ENCODE data around the gene COLEC11.
"Not testable (repeated sequence)": the region's sequence is repeated elsewhere in the genome, so short reads cannot be mapped to it uniquely, and the experiment has no call there.

Gene COLEC11

DNA sequence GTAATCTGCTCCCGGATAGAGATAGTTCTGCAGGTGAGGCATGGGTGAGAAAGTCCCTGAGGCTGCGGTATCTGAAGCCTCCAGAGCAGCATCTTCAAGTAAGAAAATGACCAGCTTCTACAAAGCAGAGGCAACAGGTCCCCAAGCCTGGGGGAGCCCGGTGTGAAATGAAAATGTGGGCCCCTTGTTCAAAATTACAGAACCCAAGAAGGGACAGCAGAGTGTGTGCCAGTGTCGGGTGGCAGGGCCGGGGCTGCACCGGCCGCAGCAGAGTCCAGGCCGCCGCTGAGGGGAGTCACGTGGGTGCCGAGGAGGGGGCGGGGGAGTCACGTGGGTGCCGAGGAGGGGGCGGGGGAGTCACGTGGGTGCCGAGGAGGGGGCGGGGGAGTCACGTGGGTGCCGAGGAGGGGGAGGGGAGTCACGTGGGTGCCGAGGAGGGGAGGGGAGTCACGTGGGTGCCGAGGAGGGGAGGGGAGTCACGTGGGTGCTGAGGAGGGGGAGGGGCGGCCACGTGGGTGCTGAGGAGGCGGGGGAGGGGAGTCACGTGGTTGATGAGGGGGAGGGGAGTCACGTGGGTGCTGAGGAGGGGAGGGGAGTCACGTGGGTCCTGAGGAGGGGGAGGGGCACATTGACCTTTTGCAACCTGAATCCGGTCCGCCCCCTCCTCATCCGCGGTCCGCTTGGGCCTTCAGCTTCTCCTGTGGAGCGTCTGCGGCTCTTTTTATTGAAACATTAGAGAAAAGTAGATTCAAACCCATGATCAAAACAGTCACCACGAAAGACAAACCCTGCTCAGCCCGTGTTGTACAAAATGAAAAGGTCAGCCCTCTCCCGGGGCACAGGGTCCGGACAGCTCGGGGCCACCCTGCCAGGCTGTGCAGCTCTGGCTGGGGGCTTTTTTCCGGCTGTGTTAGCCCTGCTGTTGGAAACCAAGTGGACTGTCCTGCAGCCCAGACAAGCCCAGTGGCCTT lies 10.4 kb downstream of the COLEC11 start:
- DNase-seq (ENCODE audit: low read depth in 2 of 2), result peak in 1 of 2 donors; percentile 20

DNA sequence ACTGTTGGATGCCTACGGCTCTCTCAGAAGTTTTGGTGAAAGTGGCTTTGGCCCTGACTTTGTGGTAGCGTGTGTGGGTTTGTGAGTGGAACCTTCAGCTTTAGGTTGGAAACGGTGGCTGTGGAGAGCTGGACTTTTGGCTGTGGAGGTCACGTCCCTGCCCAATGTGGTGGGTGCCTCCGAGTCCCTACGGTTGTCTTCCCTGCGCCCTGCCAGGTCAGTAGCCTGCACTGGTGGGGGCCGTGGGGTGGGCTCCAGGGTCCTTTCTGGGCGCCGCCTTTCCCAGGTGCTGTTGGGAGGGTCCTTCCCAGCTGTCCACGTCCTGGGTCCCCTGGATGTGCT lies 11.1 kb downstream of the COLEC11 start:
- no peak for DNase-seq (ENCODE audit: low read depth in 2 of 2)

DNA sequence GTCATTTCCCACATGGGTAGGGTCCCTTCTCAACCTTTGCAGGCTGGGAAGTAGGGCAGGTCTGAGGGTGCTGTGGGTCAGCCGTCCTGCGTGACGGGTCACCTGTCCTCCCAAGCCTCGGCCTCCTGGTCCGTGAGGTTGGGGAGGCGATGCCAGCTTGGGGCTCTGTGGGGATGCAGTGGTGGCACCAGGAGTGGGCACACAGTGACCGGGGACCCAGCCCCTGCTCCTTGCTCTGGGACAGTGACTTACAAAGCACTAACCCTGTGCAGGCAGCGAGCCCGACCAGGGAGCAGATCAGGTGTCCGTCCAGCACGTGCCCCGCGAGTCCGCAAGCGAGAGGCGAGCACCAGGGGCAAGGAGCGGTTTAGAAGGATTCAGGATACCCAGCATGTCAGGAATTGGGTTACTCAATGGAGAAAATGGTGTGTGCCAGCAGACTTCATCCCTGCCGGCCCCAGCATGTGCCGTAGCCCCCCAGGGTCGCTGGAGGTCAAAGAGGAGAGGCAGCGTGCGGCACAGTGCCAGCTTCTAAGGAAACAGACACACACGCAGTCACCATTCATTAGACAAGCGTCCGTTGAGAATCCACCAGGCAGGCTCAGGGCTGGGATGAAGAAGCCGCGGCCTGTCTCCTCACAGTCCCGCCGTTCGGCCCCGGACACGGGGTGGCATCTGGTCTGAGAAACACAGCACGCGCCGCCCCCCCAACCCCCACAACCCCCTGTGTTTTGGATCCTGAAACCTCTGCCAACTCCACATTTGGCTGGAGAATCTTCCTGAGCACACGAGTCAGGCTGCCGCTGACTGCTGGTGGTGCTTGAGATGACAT lies 11.7 kb downstream of the COLEC11 start:
- no peak for DNase-seq (ENCODE audit: low read depth in 2 of 2)

DNA sequence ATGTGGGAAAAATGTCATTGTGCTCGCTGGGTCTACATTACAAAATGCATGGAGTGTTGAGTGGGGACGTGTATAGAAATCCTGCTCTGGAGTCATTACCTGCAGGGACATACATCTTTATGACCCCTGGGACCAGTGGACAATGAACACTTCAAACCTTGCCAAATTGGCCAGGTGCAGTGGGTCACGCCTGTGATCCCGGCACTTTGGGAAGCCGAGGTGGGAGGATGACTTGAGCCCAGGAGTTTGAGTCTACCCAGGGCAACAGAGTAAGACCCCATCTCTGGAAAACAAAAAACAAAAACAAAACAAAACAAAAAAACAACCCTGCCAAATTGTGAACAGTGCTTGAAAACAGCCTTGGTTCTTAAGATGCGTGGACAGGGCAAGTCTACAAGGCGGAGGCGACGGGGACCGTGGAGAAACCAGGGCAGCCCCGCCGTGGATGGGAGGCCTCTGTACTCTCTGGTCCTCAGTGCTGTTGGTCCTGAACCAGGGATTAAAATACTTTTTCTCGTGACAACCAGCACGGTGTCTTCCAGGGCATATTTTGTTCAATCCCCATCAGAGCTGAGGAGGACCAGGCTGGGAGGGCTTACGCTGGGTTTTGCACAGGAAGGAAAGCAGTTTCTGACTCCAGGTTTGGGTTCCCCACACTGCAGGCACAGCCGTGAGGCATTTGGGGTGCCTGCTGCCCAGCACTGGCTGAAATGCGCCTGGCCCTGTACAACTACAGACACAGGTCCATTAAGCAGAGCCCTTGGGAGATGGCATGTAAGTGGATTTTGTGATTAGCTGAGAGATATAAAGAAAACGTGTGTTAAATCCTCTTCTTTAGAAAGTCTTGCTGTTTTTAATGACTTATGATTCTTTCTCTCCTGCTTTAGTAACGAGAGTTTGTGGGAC lies 13.7 kb downstream of the COLEC11 start:
- no peak for DNase-seq (ENCODE audit: low read depth in 2 of 2)

DNA sequence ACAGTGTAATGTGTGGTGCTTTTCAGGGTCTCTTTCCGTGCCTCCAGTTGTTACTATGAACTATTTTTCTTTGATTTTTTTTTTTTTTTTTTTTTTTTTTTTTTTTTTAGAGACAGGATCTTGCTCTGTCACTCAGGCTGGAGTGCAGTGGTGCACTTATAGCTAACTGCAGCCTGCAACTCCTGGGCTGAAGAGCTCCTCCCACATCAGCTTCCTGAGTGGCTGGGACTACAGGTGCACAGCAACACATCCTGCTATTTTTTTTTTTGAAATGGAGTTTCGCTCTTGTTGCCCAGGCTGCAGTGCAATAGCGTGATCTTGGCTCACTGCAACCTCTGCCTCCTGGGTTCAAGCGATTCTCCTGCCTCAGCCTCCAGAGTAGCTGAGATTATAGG lies 14.4 kb downstream of the COLEC11 start:
- not testable (repeated sequence) for DNase-seq (ENCODE audit: low read depth in 2 of 2)

DNA sequence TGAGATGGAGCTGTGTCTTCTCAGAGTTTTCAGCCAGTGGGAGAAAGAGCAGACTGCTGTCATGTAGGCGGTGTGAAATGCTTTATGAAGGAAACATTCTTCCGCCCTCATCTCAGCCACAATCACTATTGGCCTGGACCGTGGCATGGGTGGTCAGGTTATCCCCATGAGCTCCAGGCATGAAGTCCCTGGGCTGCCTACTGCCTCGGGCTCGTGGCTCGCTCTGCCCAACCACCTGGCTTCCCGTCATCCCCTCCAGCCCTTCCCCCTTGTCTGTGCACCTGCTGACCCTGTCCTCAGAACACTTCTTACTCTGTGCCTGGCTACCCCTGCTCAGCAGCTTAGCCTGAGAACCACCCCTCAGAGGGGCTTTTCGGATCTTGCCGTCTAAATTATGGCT lies 15.5 kb downstream of the COLEC11 start:
- no peak for DNase-seq (ENCODE audit: low read depth in 2 of 2)

DNA sequence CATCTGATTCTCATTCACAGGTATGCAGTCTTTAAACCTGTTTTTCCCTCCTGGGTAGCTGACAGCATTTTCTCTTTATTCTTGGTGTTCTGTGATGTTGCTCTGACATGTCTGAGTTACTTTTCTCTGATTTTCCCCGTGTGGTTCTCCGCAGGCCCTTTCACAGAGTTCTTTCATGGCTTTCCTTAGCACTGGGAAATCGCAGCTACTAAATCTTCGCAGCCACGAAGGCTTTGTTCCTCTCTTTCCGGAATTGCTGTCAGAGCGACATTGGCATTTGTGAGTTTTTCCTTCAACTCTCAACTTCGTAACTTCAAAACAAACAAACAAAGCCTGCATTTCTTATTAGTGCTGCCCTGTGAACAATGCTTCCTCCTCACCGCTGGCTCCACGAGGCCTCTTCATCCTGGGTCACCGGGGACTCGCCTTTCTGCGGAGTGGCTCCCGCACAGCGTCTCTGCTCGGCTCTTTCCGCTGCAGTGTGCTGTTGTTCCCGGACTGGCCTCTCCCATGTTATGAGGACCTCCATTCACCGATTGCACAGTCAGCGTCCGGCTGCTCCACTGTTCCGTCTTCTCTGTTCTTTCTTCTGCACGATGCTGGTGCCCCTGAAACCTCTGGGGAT lies 16.1 kb downstream of the COLEC11 start:
- no peak for DNase-seq (ENCODE audit: low read depth in 2 of 2)

DNA sequence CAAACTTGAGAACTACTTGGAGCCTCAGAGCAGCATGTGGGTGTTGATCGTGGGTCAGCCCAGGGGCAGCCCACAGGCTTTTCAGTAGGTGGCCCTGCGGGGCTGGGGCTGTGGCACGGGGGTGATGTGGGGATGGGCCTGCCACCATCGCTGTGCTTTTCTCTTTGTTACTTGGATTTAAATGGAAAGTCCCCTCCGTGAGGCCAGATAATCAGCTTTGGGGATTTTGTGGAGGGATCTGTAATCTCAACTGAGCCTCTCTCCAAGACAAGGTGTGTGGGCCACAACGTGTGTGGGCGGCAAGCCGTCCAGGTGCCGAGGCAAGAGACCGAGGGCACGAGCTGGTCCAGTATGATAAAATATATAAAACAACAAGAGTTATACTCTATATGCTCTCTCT lies 16.7 kb downstream of the COLEC11 start:
- no peak for DNase-seq (ENCODE audit: low read depth in 2 of 2)

DNA sequence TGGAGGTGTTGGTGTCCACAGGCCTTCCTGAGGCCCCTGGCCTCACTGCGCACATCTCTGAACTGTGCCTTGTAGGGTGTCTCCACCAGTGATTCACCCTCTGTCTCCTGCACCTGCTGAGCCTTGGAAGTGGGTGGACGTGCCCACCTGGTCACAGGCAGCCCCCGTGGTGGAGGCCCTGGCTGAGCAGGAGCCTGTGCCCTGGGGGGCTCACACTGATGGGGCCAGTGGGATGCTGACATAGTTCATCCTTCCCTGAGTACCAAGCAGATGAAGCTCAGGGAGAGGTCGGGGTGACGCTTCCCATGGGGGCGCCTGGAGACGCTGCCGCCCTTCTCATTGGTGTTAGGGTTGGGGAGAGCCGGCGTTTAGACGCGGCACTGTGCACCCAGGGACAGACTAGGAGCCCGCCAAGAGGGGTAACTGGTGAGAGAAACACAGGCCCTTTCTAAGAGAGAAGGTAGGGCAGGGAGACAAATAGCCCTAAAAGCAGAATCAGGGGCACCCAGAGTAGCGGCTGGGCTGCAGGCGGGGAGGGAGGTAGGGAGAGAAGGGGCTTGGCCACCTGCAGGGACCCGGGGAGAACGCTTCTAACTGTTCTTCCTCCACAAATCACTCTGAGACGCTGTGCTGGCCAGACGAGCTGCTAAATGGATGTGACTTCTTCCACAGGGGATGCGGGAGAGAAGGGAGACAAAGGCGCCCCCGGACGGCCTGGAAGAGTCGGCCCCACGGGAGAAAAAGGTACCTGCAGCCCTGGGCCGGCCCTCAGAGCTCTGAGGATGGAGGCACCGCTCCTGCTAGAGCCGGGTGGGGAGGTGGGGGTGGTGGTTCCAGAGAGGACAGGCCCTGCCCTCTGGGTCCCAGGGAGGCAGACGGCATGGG lies 18.0 kb downstream of the COLEC11 start:
- no peak for DNase-seq (ENCODE audit: low read depth in 2 of 2)

DNA sequence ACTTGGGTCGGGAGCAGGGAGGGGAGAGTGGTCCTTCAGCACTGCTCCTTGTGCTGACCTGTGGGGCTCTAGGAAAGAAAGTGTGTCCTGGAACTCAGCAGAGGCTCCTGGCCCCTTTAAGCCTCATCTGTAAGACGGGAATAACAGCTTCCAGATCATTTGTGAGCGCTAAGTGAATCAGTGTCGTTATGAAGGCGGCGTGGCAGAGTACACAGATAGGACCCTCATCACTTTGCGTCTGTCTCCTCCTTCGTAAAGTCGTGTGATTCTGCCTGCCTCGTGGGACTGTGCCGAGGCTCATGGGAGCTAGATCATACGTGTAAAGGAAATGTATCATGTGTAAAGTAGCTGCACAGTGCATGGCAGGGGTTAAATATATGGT lies 18.6 kb downstream of the COLEC11 start:
- no peak for DNase-seq (ENCODE audit: low read depth in 2 of 2)

DNA sequence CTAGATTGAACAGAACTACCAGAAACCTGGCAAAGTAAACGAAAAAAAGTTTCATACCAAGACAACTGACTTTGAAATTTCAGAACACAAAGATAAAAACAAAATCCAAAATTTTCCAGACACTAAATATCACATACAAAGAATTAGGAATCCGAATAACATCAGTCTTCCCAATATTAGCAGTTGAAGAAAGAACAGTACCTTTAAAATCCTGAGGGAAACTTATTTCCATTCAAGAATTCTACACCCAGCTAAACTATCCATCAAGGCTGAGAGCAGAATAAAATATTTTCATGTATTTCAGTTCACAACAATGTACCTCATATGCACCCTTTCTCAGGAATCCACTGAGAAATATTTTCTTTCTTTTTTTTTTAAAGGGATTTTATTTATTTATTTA lies 19.8 kb downstream of the COLEC11 start:
- DNase-seq (ENCODE audit: low read depth in 2 of 2), result not testable (repeated sequence)

DNA sequence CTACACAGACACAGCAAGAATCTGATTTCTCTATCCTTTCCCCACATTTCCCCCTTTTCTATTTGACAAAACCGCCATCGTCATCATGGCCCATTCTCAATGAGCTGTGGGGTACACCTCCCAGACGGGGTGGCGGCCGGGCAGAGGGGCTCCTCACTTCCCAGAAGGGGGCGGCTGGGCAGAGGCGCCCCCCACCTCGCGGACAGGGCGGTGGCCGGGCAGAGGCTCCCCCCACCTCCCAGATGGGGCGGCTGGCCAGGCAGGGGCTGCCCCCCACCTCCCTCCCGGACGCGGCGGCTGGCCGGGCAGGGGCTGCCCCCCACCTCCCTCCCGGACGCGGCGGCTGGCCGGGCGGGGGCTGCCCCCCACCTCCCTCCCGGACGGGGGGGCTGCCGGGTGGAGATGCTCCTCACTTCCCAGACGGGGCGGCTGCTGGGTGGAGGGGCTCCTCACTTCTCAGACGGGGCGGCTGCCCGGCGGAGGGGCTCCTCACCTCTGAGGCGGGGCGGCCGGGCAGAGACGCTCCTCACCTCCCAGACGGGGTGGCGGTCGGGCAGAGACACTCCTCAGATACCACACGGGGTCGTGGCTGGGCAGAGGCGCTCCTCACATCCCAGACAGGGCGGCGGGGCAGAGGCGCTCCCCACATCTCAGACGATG lies 20.8 kb downstream of the COLEC11 start:
- not testable (repeated sequence) for DNase-seq (ENCODE audit: low read depth in 2 of 2)

DNA sequence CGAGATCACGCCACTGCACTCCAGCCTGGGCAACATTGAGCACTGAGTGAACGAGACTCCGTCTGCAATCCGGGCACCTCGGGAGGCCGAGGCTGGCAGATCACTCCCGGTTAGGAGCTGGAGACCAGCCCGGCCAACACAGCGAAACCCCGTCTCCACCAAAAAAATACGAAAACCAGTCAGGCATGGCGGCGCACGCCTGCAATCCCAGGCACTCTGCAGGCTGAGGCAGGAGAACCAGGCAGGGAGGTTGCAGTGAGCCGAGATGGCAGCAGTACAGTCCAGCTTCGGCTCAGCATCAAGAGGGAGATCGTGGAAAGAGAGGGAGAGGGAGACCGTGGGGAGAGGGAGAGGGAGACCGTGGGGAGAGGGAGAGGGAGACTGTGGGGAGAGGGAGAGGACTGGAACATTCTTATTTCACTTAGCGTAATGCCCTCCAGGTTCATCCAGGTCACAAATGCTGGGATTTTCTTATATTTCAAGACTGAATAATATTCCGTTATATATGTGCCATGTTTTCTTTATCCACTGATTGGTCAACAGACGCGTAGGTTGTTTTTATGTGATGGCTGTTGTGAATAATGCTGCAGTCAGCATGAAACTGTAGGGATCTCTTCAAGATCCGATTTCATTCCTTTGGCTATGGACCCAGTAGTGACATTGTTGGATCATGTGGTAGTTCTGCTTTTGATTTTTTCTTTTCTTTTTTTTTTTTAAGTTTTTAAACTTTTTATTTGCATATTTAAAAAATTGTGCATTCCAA lies 21.7 kb downstream of the COLEC11 start:
- DNase-seq (ENCODE audit: low read depth in 2 of 2), result not testable (repeated sequence)

DNA sequence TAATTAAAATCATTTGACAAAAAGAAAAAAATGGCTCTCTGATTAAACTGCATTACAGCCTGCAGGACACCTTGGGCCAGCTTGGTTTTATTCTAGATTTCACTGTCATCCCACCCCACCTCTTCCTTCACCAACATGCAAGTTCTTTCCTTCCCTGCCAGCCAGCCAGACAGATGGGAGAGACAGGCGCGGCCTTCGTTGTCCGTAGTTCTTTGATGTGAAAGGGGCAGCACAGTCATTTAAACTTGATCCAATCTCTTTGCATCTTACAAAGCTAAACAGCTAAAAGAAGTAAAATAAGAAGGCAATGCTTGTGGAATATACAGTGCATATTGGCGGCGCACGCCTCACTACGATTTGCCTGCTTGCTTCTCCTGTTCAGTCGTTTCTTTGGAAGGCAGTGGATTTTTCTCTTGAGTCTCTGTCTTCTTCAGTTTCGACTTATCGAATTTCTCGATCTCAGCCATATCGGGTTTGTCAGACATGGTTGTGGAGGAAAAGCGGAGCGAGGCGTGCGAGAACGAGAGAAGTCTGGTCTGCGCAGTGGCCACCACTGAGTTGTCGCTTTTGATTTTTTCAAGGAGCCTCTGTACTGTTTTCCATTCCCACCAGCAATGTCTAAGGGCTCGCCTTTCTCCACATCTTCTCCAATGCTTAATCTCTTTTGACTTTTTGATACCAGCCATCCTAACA lies 22.4 kb downstream of the COLEC11 start:
- no peak for DNase-seq (ENCODE audit: low read depth in 2 of 2)

DNA sequence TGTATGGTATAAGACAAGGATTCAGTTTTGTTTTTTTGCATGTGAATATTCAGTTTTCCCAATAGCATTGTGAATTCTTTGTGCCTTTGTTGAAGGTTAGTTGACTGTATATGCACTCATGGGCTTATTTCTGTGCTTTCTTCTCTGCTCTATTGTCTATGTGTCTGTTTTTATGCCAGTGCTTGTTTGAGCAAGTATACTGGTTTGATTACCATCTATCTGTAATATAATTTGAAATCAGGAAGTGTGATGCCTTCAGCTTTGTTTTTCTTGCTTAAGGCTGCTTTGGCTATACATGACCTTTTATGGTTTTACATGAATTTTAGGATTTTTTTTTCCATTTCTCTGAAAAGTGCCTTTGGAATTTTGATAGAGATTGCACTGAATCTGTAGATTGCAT lies 23.5 kb downstream of the COLEC11 start:
- no peak for DNase-seq (ENCODE audit: low read depth in 2 of 2)

DNA sequence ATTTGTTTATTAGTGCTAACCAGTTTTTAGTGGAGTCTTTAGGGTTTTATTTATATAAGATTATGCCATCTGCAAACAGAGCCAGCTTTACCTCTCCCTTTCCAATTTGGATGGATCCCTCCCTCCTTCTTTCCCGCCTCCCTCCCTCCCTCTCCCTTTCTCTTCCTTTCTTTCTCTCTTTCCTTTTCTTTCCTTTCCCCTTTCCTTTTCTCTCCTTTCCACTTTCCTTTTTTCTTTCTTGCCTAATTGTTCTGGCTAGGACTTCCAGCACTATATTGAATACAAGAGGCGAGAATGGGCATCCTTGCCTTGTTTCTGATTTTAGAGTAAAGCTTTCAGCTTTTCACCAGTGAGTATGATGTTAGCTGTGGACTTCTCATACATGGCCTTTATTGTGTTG lies 24.1 kb downstream of the COLEC11 start:
- DNase-seq (ENCODE audit: low read depth in 2 of 2), result no peak

DNA sequence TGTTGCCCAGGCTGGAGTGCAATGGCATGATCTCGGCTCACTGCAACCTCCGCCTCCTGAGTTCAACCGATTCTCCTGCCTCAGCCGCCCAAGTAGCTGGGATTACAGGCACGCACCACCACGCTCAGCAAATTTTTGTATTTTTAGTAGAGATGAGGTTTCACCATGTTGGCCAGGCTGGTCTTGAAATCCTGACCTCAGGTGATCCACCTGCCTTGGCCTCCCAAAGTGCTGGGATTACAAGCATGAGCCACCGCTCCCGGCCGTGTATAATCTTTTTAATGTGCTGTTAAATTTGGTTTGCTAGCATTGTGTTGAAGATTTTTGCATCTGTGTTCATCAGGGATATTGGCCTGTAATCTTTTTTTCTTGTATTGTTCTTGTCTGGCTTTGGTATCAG lies 24.7 kb downstream of the COLEC11 start:
- DNase-seq (ENCODE audit: low read depth in 2 of 2), result not testable (repeated sequence)

DNA sequence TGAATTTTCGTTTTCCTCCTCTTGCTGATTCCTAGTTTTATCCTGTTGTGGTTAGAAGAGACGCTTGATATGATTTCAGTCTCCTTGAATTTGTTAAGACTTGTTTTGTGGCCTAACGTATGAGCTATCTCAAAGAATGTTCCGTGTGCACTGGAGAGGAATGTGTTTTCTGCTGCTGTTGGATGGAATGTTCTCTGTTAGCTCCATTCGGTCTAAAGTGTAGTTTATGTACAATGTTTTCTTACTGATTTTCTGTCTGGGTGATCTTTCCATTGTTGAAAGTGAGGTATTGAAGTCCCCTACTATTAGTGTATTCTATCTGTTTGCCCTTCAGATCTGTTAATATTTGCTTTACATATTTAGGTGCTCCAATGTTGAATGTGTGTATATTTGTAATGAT lies 25.9 kb downstream of the COLEC11 start:
- no peak for DNase-seq (ENCODE audit: low read depth in 2 of 2)
